ENCODE measurements around the gene MTCL1.

MTCL1 gene

DNA sequence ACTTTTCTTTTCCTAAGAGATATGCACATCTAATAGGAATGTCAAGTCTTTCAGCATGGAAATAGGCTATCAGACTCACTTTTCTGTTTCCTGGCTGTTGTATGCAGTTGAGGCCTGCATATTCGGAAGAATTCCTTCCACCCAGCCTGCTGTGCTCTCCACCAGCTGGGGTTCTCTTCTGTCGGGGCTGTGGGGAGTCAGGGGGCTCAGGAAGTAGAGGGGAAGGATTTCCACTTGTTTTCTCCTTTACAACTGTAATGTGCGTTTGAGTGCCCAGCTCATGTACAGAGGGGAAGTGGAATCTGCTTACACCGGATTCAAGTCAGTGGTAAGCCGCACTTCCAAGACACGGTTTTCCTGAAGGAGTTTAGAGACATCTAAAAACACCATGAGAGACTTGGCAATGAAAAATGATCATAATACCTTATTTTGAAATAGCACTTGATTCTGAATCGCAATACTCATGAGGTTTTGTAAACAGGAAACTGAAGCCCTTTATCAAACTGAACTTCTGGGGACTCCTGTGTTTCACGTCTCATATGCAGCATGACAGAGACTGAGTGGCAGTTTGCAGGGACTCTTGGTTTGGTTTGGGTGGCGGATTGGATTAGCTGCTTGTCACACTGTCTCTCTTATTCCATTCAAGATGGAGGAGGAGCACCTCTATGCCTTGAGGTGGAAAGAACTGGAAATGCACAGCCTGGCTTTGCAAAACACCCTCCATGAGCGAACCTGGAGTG is 90.4 kb downstream of the MTCL1 start:
- DNase-seq = no peak

DNA sequence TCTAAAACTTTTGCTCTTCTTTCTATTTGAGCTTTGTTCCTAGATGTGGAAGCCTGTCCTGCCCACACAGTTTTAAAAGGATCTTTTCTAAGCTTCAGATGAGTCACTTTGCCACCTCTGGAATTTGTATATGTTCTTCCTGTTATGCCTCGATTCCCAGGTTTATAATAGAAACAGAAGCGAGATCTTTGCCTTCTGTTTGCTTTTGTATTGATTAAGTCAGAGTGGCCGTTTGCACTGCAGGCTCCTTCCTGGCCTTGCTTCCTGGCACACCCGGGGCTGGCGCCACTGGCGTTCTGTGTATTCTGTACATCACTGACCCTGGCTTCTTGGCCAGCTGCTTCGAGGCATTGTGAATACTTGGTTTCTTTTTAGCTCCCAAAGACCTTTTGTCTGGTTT is 91.8 kb downstream of the MTCL1 start:
- DNase-seq = no peak

DNA sequence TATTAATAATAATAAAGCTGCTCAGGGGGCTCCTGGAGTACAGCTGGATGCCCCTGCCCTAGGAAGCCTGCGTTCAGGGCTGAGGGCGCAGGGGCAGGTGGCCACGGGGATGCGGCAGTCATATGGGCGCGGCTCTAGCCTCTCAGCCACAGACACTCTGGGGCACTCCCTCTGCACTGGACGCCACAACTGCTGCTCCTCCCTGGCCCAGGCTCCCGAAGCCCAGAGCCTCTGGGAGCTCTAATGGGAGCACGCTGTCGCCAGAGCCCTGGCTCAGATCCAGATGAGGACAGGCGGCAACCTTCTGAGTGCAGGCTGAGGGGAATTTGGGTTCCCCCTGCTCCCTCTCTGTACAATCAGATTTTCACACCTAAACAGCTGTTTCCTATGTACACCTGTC is 93.6 kb downstream of the MTCL1 start:
- no peak for DNase-seq

DNA sequence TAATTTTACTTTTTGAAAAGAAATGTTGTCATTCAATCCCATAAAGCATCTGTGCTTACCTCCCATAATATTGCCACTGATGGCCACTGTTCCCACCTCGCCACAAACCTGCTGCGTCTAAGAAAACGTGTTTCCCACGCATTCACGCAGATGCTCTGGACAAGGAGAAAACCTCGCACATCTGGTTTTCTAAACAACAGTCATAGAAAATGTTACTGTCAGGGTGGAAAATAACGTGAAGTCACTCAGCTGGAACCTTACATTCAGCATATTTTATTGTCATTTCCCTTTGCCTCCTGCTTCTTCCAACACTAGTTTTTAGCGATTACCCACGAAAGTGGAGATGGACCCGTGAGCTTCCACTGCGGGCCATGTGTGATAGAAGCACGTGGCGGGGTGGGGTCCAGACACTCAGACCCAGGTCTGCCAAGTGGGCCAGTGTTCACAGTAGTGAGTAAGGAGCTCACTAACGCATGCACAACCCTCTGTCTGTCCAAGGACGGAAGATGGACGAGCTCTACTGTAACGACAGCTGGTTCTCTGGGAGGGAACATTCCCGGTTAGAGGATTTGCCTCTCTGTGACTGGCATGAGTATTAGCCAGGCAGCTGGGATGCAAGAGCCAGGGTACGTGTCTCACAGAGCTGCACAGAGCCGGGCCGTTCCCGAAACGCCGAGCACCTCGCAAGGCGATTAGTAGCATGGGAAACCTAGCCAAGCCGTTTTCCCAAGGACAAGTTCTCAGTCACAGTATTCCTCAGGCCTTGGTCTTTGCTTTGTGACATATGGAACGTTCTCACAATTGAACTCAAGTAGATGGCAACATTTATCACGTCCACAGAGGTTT is 94.5 kb downstream of the MTCL1 start:
- no peak for DNase-seq

DNA sequence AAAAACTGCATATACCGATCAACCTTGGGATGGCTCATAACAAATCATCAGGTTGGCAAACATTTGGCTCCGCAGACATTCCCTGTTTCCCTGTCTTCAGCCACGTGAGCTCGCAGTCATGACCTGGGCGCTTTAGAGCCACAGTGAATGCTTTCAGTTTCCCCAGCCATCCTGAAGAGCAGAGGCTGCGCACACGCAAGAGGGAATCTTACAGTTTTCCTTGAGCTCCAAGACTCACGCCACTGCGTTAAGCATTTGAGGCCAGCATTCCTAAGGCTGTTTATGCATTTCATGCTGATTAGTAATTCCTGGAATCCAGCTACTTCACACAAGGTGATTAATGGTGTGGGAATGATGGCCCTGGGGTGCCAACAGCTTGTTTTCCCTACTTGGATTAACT is 95.1 kb downstream of the MTCL1 start:
- no peak for DNase-seq

DNA sequence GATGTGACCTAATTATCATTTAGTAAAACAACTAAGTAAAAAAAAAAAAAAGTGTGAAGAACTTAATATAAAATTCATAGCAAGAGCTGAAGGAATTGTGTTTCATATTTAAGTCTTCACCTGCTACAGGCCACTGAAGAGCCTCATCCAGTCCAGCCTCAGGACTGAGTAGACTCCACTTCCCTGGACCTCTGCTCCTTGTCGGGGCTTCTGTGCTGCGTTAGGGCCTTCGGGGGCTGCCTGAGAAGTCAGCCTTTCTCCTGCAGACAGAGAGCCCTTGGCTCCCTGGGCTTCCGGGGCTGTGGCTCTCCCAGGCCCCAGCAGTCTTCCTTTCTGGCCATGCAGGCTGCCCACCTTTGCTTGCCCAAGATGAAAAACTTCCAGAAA is 95.5 kb downstream of the MTCL1 start:
- DNase-seq = no peak

DNA sequence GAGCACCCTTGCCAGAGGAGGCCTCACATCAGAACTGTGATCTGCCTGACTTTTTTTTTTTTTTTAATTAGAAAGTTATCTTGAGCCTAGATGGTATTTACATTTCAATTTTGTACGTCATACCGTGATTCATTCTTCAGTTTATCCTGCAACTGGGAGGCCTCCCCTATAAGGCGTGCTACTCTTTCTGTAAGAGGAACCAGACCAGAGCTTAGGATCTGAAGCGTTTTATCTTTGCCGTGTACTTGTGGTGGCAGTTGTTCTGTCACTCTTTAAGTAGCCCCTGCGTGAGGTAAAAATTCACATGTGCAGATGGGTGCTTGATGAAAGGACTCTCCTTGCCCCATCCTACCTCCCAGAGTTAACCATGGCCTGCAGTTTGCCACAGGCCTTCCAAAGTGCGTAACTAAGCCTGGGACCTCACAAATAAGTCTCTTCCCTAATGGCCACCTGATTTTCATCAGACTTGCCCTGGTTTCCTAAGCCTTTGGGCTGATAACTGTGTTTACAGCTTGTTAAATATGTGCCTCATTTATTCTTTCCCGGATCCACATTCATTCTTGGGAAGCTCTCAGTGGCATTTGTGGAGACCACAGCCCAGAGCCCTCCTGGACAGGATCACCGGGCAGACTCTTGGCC is 96.0 kb downstream of the MTCL1 start:
- DNase-seq = no peak

DNA sequence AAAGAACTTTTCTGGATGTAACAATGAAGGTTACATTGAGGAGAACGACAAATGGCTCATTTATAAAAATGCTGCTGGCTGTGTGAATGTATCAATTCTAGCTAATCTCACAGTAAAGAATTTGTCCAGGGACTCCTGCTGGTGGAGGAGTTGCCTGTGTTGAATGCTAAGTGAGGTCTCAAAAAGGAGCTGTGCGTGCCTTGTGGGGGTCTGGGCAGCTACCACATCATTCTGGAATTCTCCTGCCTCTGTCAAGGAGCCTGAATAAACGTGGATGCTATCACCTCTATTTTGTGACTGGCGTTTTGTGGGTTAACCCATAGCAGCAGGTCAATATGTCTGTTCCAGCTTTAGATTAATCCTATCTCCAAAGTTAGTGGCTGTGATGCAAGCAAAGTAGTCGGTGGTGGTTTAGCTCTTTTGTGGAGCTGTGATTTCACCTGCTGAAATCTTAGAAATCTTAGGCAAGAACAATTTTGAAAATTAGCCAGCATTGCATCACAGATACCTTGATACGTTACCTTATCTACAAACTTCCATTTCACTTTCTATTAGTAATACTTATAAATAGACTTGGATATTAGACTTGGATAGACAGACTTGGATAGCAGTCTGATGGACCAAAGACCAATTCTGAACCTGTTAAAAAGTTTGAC is 96.8 kb downstream of the MTCL1 start:
- DNase-seq = no peak

DNA sequence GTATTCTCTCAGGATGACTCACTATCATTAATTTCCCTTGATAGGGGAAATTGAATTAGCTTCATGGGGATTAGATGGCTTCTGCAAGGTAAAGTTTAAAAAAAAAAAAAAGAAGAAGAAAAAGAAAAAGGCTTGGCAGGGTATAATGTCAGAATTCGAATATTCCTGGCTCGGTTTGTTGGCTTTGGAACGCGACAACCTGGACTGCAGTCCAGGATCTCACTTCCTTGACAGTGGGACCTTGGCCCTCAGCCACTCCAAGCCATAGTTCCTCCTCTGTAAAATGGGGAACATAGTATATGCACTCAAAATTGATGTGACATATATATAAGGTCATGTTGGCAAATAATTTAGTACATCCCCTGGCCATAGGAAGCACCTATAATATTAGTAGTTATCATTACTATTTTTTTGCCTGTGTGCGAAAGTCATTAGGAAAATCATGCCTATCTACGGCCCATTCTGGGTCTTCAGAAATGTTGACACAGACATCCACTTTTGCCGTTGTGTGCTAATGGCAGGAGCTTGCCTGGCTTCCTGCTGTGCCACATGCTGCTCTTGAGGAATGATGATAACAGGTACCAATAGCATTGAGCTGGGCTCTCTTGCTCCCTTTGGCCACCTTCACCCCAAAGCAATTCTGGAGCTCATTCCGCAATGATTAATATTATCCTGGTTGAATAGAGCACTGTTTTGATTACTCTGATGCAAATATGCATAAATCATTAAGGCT is 97.9 kb downstream of the MTCL1 start:
- no peak for DNase-seq

DNA sequence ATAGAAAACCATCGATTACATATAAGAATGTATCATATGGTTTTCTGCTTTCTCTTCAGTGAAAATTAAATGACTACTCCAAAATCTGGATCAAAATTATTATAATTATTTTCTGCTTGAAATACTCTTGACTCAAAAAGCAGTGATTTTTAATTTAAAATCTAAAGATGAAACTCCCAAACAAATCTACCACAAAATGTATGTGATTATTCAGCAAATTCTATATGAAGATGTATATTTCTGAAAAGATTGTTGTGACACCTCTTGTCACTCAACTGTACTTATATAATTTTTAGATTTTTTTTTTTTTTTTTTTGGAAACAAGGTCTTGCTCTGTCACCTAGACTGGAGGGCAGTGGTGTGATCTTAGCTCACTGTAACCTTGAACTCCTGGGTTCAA is 98.6 kb downstream of the MTCL1 start:
- DNase-seq = no peak

DNA sequence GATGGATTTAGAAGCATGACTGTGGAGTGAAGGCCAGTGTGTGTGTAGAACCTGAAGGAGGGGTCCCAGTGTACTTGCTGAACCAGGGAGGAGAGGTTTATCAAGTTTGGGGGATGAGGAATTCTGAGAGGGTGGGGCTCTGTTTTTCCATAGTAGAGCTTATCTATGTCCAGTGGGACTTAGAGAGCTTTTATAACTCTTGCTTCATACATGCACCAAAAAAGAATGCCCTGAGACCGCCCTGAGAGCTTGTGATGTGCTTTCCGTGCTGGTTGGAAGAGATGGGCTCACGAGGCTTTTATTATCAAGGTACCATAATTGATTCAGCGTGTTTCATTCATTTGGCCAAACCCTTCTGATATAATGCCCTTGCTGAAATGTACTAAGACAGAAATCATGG is 100.2 kb downstream of the MTCL1 start:
- no peak for DNase-seq

DNA sequence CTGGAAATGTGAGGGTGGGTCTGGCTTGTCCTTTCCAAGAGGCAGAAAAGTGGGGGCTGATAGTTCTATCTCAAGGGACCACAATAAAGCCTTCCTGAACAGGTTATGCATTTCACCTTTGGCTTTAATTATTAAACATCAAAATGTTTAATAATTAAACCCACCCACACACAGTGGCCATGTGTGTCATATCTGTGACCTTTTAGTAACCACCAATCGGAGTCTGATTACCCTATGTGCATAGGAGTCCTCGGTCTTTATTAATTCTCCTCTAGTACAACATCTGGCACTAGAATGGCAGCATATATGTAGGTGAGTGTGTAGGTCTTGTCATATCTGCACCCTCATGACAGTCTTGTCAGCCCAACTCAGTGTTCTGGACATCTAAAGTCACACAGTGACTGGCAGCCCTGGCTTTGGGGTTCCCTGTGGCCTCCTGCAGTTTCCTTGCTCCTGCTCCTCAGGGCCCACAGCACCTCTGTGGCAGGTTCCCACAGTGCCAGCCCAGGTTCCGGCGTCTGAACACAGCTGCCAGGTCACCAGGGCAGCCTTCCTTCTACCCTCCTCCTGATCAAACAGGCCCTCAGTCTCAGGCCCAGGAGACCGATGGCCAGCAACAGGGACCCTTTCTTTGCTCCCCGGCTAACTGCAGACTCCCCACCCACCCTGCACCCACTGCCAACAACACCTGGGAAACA is 100.9 kb downstream of the MTCL1 start:
- no peak for DNase-seq

DNA sequence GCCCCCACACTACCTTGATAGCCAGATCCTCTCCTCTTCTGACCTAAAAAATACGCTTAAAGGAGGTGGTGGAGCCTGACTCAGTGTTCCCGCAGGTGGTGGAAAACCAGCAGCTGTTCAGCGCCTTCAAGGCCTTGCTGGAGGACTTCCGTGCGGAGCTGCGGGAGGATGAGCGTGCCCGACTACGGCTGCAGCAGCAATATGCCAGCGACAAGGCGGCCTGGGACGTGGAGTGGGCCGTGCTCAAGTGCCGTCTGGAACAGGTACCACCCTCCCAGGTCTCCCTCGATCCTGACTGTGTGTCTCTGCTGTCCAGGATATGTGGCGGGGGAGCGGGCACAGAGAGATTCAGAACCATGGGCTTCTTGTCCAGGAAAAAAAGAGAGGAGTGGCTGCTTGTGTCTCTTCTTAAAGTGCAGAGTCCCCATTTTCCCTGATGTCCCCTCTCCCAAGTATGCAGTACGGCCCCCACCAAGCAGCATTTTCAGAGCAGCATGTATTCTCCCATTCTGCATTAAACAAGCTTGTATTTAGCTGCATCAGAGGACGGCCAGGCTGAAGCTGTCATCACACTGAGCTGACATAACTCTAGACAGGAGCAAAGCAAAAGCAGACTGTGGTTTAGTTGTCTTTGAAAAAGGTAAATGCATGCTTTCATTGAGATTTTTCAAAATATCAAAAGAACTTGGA is 101.6 kb downstream of the MTCL1 start:
- DNase-seq = no peak

DNA sequence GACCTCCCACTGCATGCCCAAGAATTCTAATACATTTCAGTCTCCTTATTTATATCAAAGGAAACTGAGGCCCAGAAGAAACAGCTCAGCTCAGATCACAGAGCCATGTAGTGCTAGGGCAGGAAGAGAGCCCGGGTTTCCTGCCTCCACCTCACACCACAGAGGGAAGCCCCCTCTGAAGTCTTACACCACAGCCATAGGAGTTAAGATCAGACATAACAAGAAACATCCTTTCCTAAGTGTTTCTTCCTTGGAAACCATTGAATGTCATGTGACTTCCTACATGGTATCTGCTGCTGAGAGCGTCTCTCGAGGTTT is 102.1 kb downstream of the MTCL1 start:
- no peak for DNase-seq

DNA sequence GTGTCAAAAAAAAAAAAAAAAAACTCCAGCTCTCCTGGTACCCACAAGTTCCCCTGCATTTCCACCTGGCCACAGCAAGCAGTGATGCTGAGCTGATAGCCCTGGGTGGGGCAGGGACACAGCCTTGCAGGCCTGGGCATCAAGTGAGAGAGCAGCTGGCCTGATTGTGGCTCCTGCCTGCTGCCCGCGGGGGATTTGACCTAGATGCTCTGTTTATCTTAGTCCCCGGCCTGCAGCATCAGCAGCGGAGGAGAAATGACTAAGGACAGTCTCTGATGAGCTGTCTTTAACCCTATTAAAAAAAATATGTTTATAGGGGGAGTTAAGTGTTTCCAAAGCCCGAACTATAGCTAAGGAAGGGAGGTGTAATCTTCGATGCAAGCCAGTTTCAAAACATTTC is 102.6 kb downstream of the MTCL1 start:
- no peak for DNase-seq

DNA sequence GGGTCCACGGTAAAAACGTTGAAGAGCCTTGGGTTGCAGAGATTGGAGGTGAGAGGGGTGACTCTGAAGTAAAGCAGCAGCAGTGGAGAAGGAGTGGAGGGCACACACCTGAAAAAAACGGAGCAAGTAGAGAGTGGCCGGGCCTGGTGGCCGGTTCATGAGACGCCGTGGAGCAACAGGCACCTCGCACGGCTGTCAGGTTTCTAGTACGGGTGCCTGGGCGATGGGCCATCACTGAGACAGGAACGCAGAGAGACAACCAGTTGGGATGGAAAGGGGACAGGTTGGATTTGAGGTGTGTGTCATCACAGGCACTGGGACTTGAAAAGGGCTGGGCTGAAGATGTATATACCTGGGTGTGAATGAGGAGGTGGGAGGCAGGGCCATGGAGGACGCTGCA is 104.2 kb downstream of the MTCL1 start:
- no peak for DNase-seq

DNA sequence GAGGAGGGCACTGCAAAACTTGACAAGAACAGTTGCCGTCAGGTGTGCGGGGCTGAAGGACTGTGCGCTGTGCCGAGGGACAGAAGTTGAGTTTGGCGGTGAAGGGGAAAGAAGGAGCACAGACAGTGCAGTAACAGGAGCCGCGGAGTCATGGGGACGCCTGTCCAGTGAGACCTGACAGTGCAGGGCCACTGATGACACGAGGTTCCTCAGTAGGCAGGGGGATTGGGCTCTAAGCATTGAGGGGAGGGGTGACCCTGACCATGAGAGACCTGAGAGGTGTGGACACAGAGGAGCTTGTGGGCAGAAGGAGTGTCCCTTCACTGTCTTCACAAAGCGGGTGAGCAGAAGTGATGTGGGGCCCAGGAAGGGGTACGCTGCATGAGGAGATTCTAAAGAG is 104.8 kb downstream of the MTCL1 start:
- no peak for DNase-seq

DNA sequence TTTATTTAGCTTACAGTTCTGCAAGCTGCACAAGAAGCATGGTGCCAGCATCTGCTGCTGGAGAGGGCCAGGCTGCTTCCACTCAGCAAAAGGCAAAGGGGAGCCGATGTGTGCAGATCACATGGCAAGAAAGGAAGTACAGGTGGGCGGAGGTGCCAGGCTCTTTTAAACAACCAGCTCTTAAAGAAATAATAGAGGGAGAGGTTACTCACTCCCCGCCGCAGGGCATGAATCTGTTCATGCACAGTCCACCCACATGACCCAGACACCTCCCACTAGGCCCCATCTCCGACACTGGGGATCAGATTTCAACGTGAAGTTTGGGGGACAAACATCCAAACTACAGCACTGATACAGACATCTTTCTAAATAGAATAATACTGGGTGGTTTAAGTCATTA is 105.8 kb downstream of the MTCL1 start:
- DNase-seq = no peak

DNA sequence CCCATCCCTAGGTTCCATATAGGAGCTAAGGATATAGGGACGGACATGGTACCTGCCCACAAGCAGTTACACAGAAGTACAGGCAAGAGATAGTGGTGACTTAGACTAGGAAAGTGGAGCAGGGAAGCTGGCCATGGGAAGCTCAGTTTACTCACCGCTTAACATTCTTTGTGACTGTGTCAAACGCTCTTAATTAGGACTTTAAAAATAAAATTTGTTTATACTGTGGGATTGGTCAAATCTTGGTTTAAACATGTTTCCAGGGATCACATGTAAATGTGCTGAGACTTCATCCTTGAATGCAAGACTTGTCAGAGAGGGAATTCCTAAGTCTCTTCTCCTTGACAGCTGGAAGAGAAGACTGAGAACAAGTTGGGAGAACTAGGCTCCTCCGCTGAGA is 107.3 kb downstream of the MTCL1 start:
- DNase-seq = no peak

DNA sequence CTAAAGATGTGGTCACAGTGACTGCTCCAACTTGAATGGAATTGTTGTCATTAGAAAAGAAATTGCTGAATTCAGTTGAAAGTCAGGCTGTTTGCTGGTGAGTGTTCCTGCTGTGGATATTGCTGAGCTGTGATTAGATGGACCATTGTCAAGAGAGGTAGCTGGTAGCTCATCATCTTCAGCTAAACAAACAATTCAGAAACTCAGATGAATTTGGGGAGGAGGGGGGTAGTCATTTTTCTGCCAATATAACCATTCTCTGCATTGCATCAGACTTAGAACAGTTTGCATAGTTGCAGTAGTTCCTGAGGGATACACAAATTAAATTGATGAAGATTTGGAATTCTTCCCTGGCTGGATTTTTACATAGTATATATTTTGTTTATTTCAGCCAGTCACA is 108.3 kb downstream of the MTCL1 start:
- no peak for DNase-seq

DNA sequence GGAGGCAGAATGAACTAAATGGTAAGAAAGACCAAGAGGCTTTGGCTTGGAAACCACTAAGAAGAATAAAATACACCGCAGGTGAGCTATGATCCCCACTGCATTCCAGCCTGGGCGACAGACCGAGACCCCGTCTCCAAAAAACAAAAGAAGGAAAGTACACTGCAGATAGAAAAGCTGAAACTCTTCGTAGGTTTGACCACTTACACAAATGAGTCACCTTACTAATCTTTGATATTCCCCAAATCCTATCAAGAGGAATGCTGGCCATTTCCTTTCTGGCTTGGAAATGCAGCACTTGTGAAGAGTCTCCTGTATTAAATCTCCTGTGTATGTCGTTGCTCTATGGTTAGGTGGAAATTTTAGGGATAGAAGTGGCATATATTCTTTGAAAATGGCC is 108.8 kb downstream of the MTCL1 start:
- DNase-seq = no peak

DNA sequence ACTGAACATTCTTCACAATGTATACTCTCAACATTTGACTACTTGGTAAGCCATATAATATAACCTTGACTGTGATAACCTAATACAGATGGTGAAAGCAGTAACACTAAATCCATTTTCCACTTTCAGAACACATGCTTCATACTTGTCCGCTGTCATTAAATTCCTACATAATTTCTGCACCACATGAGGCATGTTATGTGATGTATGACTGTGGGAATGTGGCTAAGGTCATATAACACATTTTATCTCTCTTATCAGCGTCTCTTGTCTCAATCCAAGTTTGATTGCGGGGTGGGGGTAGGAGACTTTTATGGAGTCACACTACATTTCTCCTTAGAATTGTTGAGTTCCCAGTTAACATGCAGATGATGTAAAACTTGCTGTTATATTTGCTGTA is 110.9 kb downstream of the MTCL1 start:
- no peak for DNase-seq

All from CD4-positive, alpha-beta T cell treated with Interleukin-4 for 1 hour (primary cell).